ENCODE data around the gene CKAP4. TPM values are rescaled to one million over a fixed set of nuclear protein-coding genes. Genes with fewer than 3 reads are reported as not detected.

CKAP4 gene
- total and polyA plus RNA-seq, 2 experiments from 2014 or later, result 32.3 to 58.8 TPM

DNA sequence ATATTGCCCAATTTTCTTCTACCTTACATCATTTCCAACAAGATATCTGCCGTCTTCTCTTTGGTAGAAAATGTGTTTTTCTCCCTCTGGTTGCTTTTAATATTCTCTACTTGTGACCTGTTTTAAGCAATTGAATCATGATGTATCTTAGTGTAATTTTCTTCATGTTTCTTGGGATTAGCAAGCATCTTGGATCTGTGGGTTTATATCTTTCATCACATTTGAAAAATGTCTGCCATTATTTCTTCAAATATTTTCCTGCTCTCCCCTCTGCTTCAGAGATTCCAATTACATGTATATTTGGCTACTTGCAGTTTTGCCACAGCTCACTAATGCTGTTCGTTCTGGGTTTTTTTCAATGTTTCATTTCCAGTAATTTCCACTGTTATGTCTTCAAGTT is 30.1 kb downstream of the CKAP4 start (continued):
- TF ChIP-seq, protein P1, sequence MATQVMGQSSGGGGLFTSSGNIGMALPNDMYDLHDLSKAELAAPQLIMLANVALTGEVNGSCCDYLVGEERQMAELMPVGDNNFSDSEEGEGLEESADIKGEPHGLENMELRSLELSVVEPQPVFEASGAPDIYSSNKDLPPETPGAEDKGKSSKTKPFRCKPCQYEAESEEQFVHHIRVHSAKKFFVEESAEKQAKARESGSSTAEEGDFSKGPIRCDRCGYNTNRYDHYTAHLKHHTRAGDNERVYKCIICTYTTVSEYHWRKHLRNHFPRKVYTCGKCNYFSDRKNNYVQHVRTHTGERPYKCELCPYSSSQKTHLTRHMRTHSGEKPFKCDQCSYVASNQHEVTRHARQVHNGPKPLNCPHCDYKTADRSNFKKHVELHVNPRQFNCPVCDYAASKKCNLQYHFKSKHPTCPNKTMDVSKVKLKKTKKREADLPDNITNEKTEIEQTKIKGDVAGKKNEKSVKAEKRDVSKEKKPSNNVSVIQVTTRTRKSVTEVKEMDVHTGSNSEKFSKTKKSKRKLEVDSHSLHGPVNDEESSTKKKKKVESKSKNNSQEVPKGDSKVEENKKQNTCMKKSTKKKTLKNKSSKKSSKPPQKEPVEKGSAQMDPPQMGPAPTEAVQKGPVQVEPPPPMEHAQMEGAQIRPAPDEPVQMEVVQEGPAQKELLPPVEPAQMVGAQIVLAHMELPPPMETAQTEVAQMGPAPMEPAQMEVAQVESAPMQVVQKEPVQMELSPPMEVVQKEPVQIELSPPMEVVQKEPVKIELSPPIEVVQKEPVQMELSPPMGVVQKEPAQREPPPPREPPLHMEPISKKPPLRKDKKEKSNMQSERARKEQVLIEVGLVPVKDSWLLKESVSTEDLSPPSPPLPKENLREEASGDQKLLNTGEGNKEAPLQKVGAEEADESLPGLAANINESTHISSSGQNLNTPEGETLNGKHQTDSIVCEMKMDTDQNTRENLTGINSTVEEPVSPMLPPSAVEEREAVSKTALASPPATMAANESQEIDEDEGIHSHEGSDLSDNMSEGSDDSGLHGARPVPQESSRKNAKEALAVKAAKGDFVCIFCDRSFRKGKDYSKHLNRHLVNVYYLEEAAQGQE (IDR thresholded peaks at IDR 0.05; ENCODE audit: unreplicated experiment), result no peak
- TF ChIP-seq, protein P2, sequence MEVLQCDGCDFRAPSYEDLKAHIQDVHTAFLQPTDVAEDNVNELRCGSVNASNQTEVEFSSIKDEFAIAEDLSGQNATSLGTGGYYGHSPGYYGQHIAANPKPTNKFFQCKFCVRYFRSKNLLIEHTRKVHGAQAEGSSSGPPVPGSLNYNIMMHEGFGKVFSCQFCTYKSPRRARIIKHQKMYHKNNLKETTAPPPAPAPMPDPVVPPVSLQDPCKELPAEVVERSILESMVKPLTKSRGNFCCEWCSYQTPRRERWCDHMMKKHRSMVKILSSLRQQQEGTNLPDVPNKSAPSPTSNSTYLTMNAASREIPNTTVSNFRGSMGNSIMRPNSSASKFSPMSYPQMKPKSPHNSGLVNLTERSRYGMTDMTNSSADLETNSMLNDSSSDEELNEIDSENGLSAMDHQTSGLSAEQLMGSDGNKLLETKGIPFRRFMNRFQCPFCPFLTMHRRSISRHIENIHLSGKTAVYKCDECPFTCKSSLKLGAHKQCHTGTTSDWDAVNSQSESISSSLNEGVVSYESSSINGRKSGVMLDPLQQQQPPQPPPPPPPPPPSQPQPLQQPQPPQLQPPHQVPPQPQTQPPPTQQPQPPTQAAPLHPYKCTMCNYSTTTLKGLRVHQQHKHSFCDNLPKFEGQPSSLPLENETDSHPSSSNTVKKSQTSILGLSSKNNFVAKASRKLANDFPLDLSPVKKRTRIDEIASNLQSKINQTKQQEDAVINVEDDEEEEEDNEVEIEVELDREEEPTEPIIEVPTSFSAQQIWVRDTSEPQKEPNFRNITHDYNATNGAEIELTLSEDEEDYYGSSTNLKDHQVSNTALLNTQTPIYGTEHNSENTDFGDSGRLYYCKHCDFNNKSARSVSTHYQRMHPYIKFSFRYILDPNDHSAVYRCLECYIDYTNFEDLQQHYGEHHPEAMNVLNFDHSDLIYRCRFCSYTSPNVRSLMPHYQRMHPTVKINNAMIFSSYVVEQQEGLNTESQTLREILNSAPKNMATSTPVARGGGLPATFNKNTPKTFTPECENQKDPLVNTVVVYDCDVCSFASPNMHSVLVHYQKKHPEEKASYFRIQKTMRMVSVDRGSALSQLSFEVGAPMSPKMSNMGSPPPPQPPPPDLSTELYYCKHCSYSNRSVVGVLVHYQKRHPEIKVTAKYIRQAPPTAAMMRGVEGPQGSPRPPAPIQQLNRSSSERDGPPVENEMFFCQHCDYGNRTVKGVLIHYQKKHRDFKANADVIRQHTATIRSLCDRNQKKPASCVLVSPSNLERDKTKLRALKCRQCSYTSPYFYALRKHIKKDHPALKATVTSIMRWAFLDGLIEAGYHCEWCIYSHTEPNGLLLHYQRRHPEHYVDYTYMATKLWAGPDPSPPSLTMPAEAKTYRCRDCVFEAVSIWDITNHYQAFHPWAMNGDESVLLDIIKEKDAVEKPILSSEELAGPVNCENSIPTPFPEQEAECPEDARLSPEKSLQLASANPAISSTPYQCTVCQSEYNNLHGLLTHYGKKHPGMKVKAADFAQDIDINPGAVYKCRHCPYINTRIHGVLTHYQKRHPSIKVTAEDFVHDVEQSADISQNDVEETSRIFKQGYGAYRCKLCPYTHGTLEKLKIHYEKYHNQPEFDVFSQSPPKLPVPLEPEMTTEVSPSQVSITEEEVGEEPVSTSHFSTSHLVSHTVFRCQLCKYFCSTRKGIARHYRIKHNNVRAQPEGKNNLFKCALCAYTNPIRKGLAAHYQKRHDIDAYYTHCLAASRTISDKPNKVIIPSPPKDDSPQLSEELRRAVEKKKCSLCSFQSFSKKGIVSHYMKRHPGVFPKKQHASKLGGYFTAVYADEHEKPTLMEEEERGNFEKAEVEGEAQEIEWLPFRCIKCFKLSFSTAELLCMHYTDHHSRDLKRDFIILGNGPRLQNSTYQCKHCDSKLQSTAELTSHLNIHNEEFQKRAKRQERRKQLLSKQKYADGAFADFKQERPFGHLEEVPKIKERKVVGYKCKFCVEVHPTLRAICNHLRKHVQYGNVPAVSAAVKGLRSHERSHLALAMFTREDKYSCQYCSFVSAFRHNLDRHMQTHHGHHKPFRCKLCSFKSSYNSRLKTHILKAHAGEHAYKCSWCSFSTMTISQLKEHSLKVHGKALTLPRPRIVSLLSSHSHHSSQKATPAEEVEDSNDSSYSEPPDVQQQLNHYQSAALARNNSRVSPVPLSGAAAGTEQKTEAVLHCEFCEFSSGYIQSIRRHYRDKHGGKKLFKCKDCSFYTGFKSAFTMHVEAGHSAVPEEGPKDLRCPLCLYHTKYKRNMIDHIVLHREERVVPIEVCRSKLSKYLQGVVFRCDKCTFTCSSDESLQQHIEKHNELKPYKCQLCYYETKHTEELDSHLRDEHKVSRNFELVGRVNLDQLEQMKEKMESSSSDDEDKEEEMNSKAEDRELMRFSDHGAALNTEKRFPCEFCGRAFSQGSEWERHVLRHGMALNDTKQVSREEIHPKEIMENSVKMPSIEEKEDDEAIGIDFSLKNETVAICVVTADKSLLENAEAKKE (CRISPR knock-in tag; IDR thresholded peaks at IDR 0.05), result no peak
- TF ChIP-seq, protein P3, sequence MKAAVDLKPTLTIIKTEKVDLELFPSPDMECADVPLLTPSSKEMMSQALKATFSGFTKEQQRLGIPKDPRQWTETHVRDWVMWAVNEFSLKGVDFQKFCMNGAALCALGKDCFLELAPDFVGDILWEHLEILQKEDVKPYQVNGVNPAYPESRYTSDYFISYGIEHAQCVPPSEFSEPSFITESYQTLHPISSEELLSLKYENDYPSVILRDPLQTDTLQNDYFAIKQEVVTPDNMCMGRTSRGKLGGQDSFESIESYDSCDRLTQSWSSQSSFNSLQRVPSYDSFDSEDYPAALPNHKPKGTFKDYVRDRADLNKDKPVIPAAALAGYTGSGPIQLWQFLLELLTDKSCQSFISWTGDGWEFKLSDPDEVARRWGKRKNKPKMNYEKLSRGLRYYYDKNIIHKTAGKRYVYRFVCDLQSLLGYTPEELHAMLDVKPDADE (IDR thresholded peaks at IDR 0.05), result no peak

DNA sequence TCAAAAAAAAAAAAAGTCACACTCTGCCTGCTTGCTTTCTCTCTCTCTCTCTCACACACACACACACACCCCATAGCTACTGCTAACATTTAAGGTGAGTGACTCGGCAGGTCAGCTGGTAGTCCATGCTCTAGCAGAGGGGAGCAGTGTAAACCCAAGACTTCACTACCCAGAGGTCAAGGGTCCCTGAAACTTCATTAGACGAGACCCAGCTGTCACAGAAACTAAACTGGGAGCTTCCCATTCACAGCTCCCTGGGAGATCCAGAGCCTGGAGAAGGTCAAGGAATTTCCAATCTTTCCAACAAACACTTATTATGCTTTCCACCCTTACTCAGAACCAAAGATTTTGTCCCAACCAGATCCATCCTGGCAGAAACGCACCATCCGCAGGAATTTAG is 33.2 kb downstream of the CKAP4 start:
- DNase-seq (ENCODE audit: low spot score), result no peak
- Mint-ChIP-seq H3K4me1 (peaks cover 4% of the 10 kb centered on the region; the same call in 2 of the 3 replicates), H3K9me3 (peaks cover 11% of the 10 kb centered on the region; the same call in 2 of the 3 replicates), H3K27me3 (ENCODE audit: insufficient read depth, low read depth, poor library complexity) (no peaks in the 10 kb centered on the region), H3K27ac (no peak overlapping the region), H3K36me3 (ENCODE audit: low read depth) (no peaks in the 10 kb centered on the region), H3K4me3 (no peak overlapping the region)
- H3K27ac ChIP-seq (ENCODE audit: low read depth), result no peak overlapping the region
- H3F3A ChIP-seq (replicated peaks; ENCODE audit: low read depth), result no peaks in the 10 kb centered on the region
- no peak overlapping the region for H3K4me2 ChIP-seq
- no peak overlapping the region for H3K4me3 ChIP-seq
- H3K79me2 ChIP-seq (replicated peaks; ENCODE audit: insufficient read depth), result no peaks in the 10 kb centered on the region
- ATAC-seq, result no peak
- peak overlapping the region; percentile 52; the same call in 1 of the 2 replicates for H2AFZ ChIP-seq
- no peaks in the 10 kb centered on the region for H3K27me3 ChIP-seq (ENCODE audit: insufficient read depth)
- no peaks in the 10 kb centered on the region for H3K4me1 ChIP-seq (ENCODE audit: insufficient read depth)
- no peaks in the 10 kb centered on the region for H4K20me1 ChIP-seq (replicated peaks; ENCODE audit: insufficient read depth)
- no peaks in the 10 kb centered on the region for H3K36me3 ChIP-seq (ENCODE audit: insufficient read depth)
- H3K9me2 ChIP-seq (ENCODE audit: insufficient read depth), result no peaks in the 10 kb centered on the region
- TF ChIP-seq, protein P4, sequence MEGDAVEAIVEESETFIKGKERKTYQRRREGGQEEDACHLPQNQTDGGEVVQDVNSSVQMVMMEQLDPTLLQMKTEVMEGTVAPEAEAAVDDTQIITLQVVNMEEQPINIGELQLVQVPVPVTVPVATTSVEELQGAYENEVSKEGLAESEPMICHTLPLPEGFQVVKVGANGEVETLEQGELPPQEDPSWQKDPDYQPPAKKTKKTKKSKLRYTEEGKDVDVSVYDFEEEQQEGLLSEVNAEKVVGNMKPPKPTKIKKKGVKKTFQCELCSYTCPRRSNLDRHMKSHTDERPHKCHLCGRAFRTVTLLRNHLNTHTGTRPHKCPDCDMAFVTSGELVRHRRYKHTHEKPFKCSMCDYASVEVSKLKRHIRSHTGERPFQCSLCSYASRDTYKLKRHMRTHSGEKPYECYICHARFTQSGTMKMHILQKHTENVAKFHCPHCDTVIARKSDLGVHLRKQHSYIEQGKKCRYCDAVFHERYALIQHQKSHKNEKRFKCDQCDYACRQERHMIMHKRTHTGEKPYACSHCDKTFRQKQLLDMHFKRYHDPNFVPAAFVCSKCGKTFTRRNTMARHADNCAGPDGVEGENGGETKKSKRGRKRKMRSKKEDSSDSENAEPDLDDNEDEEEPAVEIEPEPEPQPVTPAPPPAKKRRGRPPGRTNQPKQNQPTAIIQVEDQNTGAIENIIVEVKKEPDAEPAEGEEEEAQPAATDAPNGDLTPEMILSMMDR (conservative IDR thresholded peaks at IDR 0.05; ENCODE audit: low read depth in 2 of 2), result no peak
- TF ChIP-seq, protein P3 (IDR thresholded peaks at IDR 0.05), result no peak
- TF ChIP-seq EZH2phosphoT487 (IDR thresholded peaks at IDR 0.05; ENCODE audit: unreplicated experiment), result no peak
- TF ChIP-seq EZH2 (IDR thresholded peaks at IDR 0.05; ENCODE audit: low read depth, unreplicated experiment), result no peak
- TF ChIP-seq NANOG (IDR thresholded peaks at IDR 0.05; ENCODE audit: borderline replicate concordance), result no peak
